Measurements from ENCODE around the gene CHIT1. TPM values are rescaled to one million over a fixed set of nuclear protein-coding genes. Genes with fewer than 3 reads are reported as not detected.

CHIT1 gene
- total RNA-seq, 1 experiment from 2014 or later, result not detected

GRCh38 chr1:203214871-203215270, 14.6 kb downstream of the CHIT1 start:
- POLR2A ChIA-PET, result interaction anchor here (0.7 kb wide), 1 partner anchor 85 kb away, joined by 3 read pairs; no protein-coding TSS in a partner anchor
- BruUV-seq (replicated peaks), result no TSS peak
- no peak overlapping the region for H3K4me3 ChIP-seq (ENCODE audit: low read depth in 2 of 2, low read length in 2 of 2)
- no peak for DNase-seq (ENCODE audit: low read depth, low spot score)
- H3K27ac ChIP-seq (ENCODE audit: low read length), result no peak overlapping the region
- no peak for ATAC-seq
- H3K4me1 ChIP-seq (ENCODE audit: control insufficient read depth, insufficient read depth, low read length), result no peaks in the 10 kb centered on the region
- H3K9me3 ChIP-seq (ENCODE audit: control insufficient read depth, insufficient read depth, low read depth, low read length), result no peaks in the 10 kb centered on the region
- no peak for TF ChIP-seq POLR2AphosphoS5 (IDR thresholded peaks at IDR 0.05; ENCODE audit: low read depth, low read length)
- TF ChIP-seq SIN3A (IDR thresholded peaks at IDR 0.05; ENCODE audit: borderline replicate concordance, insufficient read depth, low read depth, low read length), result no peak
- no peak for TF ChIP-seq TCF7L2 (IDR thresholded peaks at IDR 0.05; ENCODE audit: low read depth, low read length)
- no peak for TF ChIP-seq CTCF (IDR thresholded peaks at IDR 0.05)
- TF ChIP-seq REST (IDR thresholded peaks at IDR 0.05; ENCODE audit: insufficient read depth in 1 of 2, low read depth in 2 of 2, low read length in 1 of 2), result no peak
- CTCF ChIA-PET, result interaction anchor here (0.6 to 4.1 kb wide), 7 partner anchors 84 to 989 kb away, joined by 3 to 43 read pairs (median 8); no protein-coding TSS in a partner anchor
- H3K36me3 ChIP-seq (ENCODE audit: control insufficient read depth, insufficient read depth, low read length), result no peaks in the 10 kb centered on the region
- peaks cover 3% of the 10 kb centered on the region for H3K27me3 ChIP-seq (ENCODE audit: control insufficient read depth, insufficient read depth, low read length)
- intact Hi-C loops (cut with micrococcal nuclease; ENCODE audit: unreplicated experiment), result no loop called here
- in situ Hi-C loops (cut with HindIII; ENCODE audit: low pct_unique_long_range_greater_than_20kb, low sequenced_read_pairs), result no loop called here

- ATAC-seq (no peak), DNase-seq (ENCODE audit: low read depth, low spot score) (no peak)
- in situ Hi-C loops (cut with HindIII; ENCODE audit: low pct_unique_long_range_greater_than_20kb, low sequenced_read_pairs) (no loop called here), intact Hi-C loops (cut with micrococcal nuclease; ENCODE audit: unreplicated experiment) (no loop called here)
- H3K4me3 ChIP-seq (ENCODE audit: low read depth in 2 of 2, low read length in 2 of 2), result no peak overlapping the region
- H3K36me3 ChIP-seq (ENCODE audit: control insufficient read depth, insufficient read depth, low read length), result no peaks in the 10 kb centered on the region
- TF ChIP-seq TCF7L2 (IDR thresholded peaks at IDR 0.05; ENCODE audit: low read depth, low read length), result no peak
- no peak for TF ChIP-seq CTCF (IDR thresholded peaks at IDR 0.05)
- TF ChIP-seq SIN3A (IDR thresholded peaks at IDR 0.05; ENCODE audit: borderline replicate concordance, insufficient read depth, low read depth, low read length), result no peak
- no peak for TF ChIP-seq REST (IDR thresholded peaks at IDR 0.05; ENCODE audit: insufficient read depth in 1 of 2, low read depth in 2 of 2, low read length in 1 of 2)
- peaks cover 6% of the 10 kb centered on the region; the same call in 1 of the 2 replicates for H3K27me3 ChIP-seq (ENCODE audit: control insufficient read depth, insufficient read depth, low read length)
- ChIA-PET CTCF (interaction anchor here (2.1 kb wide), 1 partner anchor 95 kb away, joined by 9 read pairs; no protein-coding TSS in a partner anchor), POLR2A (no interaction called here)
- H3K9me3 ChIP-seq (ENCODE audit: control insufficient read depth, insufficient read depth, low read depth, low read length), result no peaks in the 10 kb centered on the region
- no TSS peak for BruUV-seq (replicated peaks)
- no peaks in the 10 kb centered on the region for H3K4me1 ChIP-seq (ENCODE audit: control insufficient read depth, insufficient read depth, low read length)
- H3K27ac ChIP-seq (ENCODE audit: low read length), result no peak overlapping the region
Observed at GRCh38 chr1:203213126-203213525, 16.3 kb downstream of the CHIT1 start.

Data from Panc1 (cell line).